GM12865 (cell line): ENCODE results near the gene ZNF790.

Experiments
- DNase-seq: peaks from one replicate; pipeline ENCODE4 v3.0.0; 2010; ENCODE audit warnings: low read depth
- H3K4me3 ChIP-seq: 2 replicates; pipeline ENCODE4 v1.5.1; 2011; ENCODE audit warnings: mild to moderate bottlenecking, low read depth, low read length, control low read depth
- TF ChIP-seq, protein P1 (sequence below): IDR thresholded peaks from 2 replicates; pipeline ENCODE4 v1.5.1; 2011; ENCODE audit warnings: low read length, control low read depth, low read depth, inconsistent platforms; ENCODE audit not compliant: insufficient read depth; ENCODE audit errors: missing control alignments

ZNF790 gene

DNA sequence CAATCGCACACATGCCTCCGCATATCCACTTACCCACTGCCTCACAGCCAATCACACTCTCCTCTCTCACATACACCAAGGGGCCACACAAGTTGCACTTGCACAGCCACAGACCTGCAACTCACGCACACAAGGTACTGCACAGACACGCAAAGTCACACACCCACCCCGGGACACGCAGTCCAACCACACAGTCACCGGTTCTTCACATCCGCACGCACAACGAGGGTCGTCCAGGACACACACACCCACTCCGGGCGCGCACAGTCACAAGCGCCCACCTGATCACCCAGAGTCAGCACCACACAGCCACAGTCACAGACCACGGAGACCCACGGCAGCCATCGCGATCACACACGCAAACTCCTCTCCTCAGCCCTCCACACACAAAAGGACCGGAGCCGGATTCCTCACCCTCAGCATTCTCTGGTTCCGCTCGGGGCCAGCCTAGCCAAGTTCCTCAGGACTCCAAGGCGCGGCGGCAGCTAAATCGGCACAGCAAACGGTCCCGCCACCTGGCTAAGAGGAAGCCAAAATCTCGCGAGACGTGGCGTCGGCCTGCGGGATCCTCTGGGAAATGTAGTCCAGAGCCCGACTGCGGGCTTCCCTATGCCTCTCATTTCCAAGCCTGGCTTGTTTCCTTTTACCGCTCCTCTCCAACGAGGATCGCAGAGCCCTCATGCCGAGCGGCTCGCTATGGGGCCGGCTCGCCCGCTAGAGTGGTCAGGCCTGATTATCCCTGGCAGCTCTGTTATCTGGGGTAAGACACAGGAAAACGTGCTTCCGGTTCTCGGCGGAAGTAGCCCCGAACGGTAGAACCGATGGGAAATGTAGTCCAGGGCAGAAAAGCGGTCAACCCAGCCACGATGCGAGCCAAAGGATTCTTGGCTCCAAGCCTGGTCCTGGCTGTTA, 65.6 kb downstream of the ZNF790 start, which contains the start of gene ZNF850:
TSS of gene ZNF850 (minus strand) at position 497 of the 912 bp plus-strand sequence. CDS start 10,201 bp downstream, outside the sequence.
- H3K4me3 ChIP-seq = peak within 1 kb of the TSS; percentile 70
- TF ChIP-seq, protein P1, sequence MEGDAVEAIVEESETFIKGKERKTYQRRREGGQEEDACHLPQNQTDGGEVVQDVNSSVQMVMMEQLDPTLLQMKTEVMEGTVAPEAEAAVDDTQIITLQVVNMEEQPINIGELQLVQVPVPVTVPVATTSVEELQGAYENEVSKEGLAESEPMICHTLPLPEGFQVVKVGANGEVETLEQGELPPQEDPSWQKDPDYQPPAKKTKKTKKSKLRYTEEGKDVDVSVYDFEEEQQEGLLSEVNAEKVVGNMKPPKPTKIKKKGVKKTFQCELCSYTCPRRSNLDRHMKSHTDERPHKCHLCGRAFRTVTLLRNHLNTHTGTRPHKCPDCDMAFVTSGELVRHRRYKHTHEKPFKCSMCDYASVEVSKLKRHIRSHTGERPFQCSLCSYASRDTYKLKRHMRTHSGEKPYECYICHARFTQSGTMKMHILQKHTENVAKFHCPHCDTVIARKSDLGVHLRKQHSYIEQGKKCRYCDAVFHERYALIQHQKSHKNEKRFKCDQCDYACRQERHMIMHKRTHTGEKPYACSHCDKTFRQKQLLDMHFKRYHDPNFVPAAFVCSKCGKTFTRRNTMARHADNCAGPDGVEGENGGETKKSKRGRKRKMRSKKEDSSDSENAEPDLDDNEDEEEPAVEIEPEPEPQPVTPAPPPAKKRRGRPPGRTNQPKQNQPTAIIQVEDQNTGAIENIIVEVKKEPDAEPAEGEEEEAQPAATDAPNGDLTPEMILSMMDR = no peak
- DNase-seq = peak; percentile 97

DNA sequence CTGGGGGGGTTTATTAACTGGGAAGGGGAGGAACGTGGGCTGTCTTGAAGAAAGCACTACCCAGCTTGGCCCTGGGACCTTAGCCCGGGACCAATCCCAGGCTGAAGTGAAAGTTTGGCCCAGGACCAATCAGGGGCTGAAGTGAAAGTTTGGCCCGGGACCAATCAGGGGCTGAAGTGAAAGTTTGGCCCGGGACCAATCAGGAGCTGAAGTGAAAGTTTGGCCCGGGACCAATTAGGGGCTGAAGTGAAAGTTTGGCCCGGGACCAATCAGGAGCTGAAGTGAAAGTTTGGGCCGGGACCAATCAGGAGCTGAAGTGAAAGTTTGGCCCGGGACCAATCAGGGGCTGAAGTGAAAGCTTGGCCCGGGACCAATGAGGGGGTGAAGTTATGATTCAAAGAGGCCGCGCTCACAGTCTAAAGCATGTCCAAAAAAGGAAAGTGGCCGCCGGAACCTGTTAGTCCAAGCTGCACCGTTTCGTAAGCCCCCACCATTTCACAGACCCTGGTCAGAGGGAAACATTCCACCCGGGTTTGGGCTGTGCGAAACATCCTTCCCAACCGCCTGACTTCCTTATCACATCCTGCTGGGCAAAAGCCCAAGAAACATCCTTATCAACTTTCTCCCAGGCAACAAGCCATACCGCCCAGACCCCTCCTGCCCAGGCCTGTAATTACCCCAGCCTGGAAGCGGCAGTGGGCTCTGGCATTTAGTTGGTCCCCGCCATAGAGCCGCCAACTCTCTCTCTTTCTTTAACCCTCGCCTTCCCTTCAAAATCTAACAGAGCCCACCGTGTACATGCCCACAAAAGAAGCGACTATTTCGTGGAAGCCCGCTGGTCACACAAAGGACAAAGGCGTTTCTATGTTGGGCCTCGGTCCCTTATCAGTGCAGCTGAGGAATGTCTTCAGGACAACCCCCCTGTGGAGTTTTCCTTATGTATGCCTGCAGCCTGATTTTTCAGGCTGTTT, 66.6 kb downstream of the ZNF790 start:
- TF ChIP-seq, protein P1 = no peak
- H3K4me3 ChIP-seq = peak overlapping the region; percentile 70
- DNase-seq = peak; percentile 80
